ENCODE data around the gene DNAH9. TPM values are rescaled to one million over a fixed set of nuclear protein-coding genes. Genes with fewer than 3 reads are reported as not detected.

Gene DNAH9
- polyA plus RNA-seq, 1 donor from 2014 or later = 2.0 TPM

GRCh38 chr17:11559601-11560000 lies 38.7 kb upstream of the DNAH9 start:
- H3K79me2 ChIP-seq (replicated peaks; ENCODE audit: insufficient read depth, low read length) = no peaks in the 10 kb centered on the region
- H3K9me3 ChIP-seq (ENCODE audit: low read length) = no peaks in the 10 kb centered on the region
- no peak for TF ChIP-seq EP300 (conservative IDR thresholded peaks at IDR 0.05; ENCODE audit: poor library complexity, severe bottlenecking)
- no peak for TF ChIP-seq POLR2AphosphoS5 (IDR thresholded peaks at IDR 0.05)
- TF ChIP-seq, protein P1, sequence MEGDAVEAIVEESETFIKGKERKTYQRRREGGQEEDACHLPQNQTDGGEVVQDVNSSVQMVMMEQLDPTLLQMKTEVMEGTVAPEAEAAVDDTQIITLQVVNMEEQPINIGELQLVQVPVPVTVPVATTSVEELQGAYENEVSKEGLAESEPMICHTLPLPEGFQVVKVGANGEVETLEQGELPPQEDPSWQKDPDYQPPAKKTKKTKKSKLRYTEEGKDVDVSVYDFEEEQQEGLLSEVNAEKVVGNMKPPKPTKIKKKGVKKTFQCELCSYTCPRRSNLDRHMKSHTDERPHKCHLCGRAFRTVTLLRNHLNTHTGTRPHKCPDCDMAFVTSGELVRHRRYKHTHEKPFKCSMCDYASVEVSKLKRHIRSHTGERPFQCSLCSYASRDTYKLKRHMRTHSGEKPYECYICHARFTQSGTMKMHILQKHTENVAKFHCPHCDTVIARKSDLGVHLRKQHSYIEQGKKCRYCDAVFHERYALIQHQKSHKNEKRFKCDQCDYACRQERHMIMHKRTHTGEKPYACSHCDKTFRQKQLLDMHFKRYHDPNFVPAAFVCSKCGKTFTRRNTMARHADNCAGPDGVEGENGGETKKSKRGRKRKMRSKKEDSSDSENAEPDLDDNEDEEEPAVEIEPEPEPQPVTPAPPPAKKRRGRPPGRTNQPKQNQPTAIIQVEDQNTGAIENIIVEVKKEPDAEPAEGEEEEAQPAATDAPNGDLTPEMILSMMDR (IDR thresholded peaks at IDR 0.05; ENCODE audit: poor library complexity, severe bottlenecking) = no peak
- TF ChIP-seq SMC3 (conservative IDR thresholded peaks at IDR 0.05; ENCODE audit: poor library complexity) = no peak
- no peak for TF ChIP-seq EZH2 (IDR thresholded peaks at IDR 0.05; ENCODE audit: borderline replicate concordance, insufficient read depth, low read length, poor library complexity, severe bottlenecking)
- no peak for TF ChIP-seq RAD21 (conservative IDR thresholded peaks at IDR 0.05)
- no peak for TF ChIP-seq MXI1 (conservative IDR thresholded peaks at IDR 0.05; ENCODE audit: poor library complexity, severe bottlenecking)
- TF ChIP-seq, protein P2, sequence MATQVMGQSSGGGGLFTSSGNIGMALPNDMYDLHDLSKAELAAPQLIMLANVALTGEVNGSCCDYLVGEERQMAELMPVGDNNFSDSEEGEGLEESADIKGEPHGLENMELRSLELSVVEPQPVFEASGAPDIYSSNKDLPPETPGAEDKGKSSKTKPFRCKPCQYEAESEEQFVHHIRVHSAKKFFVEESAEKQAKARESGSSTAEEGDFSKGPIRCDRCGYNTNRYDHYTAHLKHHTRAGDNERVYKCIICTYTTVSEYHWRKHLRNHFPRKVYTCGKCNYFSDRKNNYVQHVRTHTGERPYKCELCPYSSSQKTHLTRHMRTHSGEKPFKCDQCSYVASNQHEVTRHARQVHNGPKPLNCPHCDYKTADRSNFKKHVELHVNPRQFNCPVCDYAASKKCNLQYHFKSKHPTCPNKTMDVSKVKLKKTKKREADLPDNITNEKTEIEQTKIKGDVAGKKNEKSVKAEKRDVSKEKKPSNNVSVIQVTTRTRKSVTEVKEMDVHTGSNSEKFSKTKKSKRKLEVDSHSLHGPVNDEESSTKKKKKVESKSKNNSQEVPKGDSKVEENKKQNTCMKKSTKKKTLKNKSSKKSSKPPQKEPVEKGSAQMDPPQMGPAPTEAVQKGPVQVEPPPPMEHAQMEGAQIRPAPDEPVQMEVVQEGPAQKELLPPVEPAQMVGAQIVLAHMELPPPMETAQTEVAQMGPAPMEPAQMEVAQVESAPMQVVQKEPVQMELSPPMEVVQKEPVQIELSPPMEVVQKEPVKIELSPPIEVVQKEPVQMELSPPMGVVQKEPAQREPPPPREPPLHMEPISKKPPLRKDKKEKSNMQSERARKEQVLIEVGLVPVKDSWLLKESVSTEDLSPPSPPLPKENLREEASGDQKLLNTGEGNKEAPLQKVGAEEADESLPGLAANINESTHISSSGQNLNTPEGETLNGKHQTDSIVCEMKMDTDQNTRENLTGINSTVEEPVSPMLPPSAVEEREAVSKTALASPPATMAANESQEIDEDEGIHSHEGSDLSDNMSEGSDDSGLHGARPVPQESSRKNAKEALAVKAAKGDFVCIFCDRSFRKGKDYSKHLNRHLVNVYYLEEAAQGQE (IDR thresholded peaks at IDR 0.05; ENCODE audit: borderline replicate concordance) = no peak
- no peak for TF ChIP-seq TAF1 (IDR thresholded peaks at IDR 0.05; ENCODE audit: low read depth)
- H3K36me3 ChIP-seq (ENCODE audit: insufficient read depth, low read length) = no peaks in the 10 kb centered on the region
- no peak overlapping the region for H3K4me3 ChIP-seq (ENCODE audit: low read length)
- H3K27me3 ChIP-seq (ENCODE audit: insufficient read depth, low read depth, low read length) = no peaks in the 10 kb centered on the region
- H3K4me2 ChIP-seq (ENCODE audit: low read length) = no peak overlapping the region
- no peak overlapping the region for H3K9ac ChIP-seq (ENCODE audit: low read length)
- H2AFZ ChIP-seq (ENCODE audit: low read depth, low read length) = no peak overlapping the region
- H3K9me2 ChIP-seq (ENCODE audit: insufficient read depth, low read length) = no peaks in the 10 kb centered on the region
- H3F3A ChIP-seq (ENCODE audit: insufficient read depth, low read length, poor library complexity, severe bottlenecking) = no peaks in the 10 kb centered on the region
- no peaks in the 10 kb centered on the region for H4K20me1 ChIP-seq (ENCODE audit: insufficient read depth)
- H3K27ac ChIP-seq (ENCODE audit: low read length) = no peak overlapping the region

DNA sequence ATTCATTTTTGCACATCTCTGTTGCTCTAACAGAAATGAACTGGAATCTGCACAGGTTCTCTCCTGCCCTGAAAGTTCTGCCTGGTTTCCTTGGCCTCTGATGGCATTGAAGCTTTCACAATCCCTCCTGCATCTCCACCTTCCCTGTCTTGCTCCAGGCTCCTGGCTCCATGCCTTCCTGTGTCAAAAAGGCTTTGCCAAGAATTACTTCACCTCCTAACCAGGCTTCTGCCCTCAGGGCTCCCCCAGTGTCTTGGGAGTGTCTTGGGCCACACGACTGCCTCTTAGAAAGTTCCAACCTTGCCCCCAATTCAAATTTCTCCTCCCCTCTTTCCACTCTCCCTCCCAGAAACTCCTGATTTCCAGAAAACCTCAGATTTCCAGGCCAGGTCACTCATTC lies 37.0 kb upstream of the DNAH9 start:
- TF ChIP-seq, protein P1 (IDR thresholded peaks at IDR 0.05; ENCODE audit: poor library complexity, severe bottlenecking) = no peak
- TF ChIP-seq POLR2AphosphoS5 (IDR thresholded peaks at IDR 0.05) (no peak), RAD21 (conservative IDR thresholded peaks at IDR 0.05) (no peak), SMC3 (conservative IDR thresholded peaks at IDR 0.05; ENCODE audit: poor library complexity) (no peak), EZH2 (IDR thresholded peaks at IDR 0.05; ENCODE audit: borderline replicate concordance, insufficient read depth, low read length, poor library complexity, severe bottlenecking) (no peak), MXI1 (conservative IDR thresholded peaks at IDR 0.05; ENCODE audit: poor library complexity, severe bottlenecking) (no peak), TAF1 (IDR thresholded peaks at IDR 0.05; ENCODE audit: low read depth) (no peak), EP300 (conservative IDR thresholded peaks at IDR 0.05; ENCODE audit: poor library complexity, severe bottlenecking) (no peak)
- TF ChIP-seq, protein P2 (IDR thresholded peaks at IDR 0.05; ENCODE audit: borderline replicate concordance) = no peak
- H3K36me3 ChIP-seq (ENCODE audit: insufficient read depth, low read length) = no peaks in the 10 kb centered on the region
- no peaks in the 10 kb centered on the region for H3F3A ChIP-seq (ENCODE audit: insufficient read depth, low read length, poor library complexity, severe bottlenecking)
- no peaks in the 10 kb centered on the region for H3K27me3 ChIP-seq (ENCODE audit: insufficient read depth, low read depth, low read length)
- H3K4me3 ChIP-seq (ENCODE audit: low read length) = no peak overlapping the region
- H3K9ac ChIP-seq (ENCODE audit: low read length) = no peak overlapping the region
- no peaks in the 10 kb centered on the region for H3K79me2 ChIP-seq (replicated peaks; ENCODE audit: insufficient read depth, low read length)
- no peak overlapping the region for H3K27ac ChIP-seq (ENCODE audit: low read length)
- H2AFZ ChIP-seq (ENCODE audit: low read depth, low read length) = no peak overlapping the region
- no peak overlapping the region for H3K4me2 ChIP-seq (ENCODE audit: low read length)
- no peaks in the 10 kb centered on the region for H4K20me1 ChIP-seq (ENCODE audit: insufficient read depth)
- no peaks in the 10 kb centered on the region for H3K9me3 ChIP-seq (ENCODE audit: low read length)
- no peaks in the 10 kb centered on the region for H3K9me2 ChIP-seq (ENCODE audit: insufficient read depth, low read length)

All from neural cell (in vitro differentiated cells).